OCI-LY3 (cell line): ENCODE measurements around the gene KIF18A.

ENCODE experiments used
- EZH2phosphoT487 ChIP-seq: fragments of 200-600 bp; shearing (Covaris generic); IDR thresholded peaks from 2 replicates; pipeline ENCODE4 v1.6.1; 2018; ENCODE audit warnings: antibody characterized with exemption, mixed run types, low read depth
- TF ChIP-seq, protein P1 (sequence below): fragments of 200-600, 300-600 bp; sonication (generic); IDR thresholded peaks from 2 replicates; pipeline ENCODE4 v1.5.1; 2014; ENCODE audit warnings: antibody characterized with exemption, low read length, low read depth

DNA sequence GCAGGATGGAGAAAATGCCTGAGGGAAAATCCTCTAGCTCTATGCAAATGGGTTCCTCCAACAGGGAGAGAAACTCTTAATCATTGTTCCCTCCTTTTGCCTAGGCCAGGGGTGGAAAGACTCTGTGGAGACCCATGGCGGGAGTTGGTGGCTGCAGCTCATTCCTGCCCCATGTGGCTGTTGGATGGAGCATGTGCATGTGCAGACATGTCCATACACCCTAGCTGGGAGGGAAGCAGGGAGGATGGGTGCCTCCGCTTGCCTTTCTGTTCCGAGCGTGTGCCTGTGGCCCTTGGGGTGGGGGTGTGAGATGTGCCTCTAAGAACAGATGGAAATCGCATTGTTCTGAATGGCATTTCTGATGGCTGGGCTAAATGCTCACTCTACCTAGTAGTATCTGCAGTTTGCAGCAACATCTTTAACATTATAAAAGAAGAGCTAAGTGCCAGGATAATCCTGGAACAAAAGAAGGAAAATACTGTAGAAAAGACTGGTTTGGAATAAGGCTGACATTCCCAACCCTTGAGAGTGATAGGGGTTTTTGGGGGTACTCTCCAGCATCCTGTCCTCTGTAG, 32.0 kb upstream of the KIF18A start:
- TF ChIP-seq, protein P1, sequence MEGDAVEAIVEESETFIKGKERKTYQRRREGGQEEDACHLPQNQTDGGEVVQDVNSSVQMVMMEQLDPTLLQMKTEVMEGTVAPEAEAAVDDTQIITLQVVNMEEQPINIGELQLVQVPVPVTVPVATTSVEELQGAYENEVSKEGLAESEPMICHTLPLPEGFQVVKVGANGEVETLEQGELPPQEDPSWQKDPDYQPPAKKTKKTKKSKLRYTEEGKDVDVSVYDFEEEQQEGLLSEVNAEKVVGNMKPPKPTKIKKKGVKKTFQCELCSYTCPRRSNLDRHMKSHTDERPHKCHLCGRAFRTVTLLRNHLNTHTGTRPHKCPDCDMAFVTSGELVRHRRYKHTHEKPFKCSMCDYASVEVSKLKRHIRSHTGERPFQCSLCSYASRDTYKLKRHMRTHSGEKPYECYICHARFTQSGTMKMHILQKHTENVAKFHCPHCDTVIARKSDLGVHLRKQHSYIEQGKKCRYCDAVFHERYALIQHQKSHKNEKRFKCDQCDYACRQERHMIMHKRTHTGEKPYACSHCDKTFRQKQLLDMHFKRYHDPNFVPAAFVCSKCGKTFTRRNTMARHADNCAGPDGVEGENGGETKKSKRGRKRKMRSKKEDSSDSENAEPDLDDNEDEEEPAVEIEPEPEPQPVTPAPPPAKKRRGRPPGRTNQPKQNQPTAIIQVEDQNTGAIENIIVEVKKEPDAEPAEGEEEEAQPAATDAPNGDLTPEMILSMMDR = no peak
- TF ChIP-seq EZH2phosphoT487 = no peak
